Stimulated activated CD4-positive, alpha-beta T cell treated with anti-CD3 and anti-CD28 coated beads, Interleukin-1b, Interleukin-23, amount 100 ng/mL, for 24 hours (primary cell): ENCODE data around the gene POLK.
"Not testable (repeated sequence)": the region's sequence is repeated elsewhere in the genome, so short reads cannot be mapped to it uniquely, and the experiment has no call there.

Source experiments
- DNase-seq, 4 experiments: peaks; one replicate each; pipeline ENCODE4 v3.0.0-alpha.2; 2020; ENCODE audit warnings: low read depth in 4 of 4, low spot score in 1 of 4

POLK gene

GRCh38 chr5:75608870-75609269 is 97.2 kb downstream of the POLK start:
- DNase-seq, result no peak

GRCh38 chr5:75610201-75610600 is 98.5 kb downstream of the POLK start:
- no peak for DNase-seq

DNA sequence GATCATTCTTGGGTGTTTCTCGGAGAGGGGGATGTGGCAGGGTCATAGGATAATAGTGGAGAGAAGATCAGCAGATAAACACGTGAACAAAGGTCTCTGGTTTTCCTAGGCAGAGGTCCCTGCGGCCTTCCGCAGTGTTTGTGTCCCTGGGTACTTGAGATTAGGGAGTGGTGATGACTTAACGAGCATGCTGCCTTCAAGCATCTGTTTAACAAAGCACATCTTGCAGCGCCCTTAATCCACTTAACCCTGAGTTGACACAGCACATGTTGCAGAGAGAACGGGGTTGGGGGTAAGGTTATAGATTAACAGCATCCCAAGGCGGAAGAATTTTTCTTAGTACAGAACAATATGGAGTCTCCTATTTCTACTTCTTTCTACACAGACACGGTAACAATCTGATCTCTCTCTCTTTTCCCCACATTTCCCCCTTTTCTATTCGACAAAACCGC is 99.2 kb downstream of the POLK start:
- DNase-seq, result not testable (repeated sequence)

GRCh38 chr5:75611311-75612225 is 99.9 kb downstream of the POLK start, which contains the start of gene ANKDD1B:
Gene ANKDD1B, plus strand, starts transcription at chr5:75611453. Its CDS starts 182 bp downstream, at chr5:75611635.
- DNase-seq, result no peak

GRCh38 chr5:75612226-75612569 is 100.5 kb downstream of the POLK start:
- DNase-seq, result no peak

DNA sequence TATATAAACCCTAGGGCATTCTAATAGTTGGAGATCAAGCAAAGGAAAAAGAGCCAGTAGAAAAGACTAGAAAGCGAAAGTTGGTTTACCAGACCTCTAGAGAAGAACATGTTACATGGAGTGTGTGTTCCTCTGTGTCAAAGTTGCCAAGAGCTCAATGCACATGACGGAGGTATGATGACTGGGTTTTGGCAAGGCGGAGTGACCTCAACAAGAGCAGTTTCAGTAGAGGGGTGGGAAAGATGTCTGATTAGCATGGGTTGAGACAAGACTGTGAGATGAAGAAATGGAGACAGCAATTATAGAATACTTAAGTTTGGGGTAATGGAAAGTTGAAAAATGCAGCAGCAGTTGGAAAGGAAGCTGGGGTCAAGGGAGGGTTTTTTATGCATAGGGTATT is 101.2 kb downstream of the POLK start:
- no peak for DNase-seq

GRCh38 chr5:75614176-75614575 is 102.5 kb downstream of the POLK start:
- DNase-seq, result no peak

- no peak for DNase-seq
Measured at GRCh38 chr5:75616371-75616881, 104.7 kb downstream of the POLK start.

DNA sequence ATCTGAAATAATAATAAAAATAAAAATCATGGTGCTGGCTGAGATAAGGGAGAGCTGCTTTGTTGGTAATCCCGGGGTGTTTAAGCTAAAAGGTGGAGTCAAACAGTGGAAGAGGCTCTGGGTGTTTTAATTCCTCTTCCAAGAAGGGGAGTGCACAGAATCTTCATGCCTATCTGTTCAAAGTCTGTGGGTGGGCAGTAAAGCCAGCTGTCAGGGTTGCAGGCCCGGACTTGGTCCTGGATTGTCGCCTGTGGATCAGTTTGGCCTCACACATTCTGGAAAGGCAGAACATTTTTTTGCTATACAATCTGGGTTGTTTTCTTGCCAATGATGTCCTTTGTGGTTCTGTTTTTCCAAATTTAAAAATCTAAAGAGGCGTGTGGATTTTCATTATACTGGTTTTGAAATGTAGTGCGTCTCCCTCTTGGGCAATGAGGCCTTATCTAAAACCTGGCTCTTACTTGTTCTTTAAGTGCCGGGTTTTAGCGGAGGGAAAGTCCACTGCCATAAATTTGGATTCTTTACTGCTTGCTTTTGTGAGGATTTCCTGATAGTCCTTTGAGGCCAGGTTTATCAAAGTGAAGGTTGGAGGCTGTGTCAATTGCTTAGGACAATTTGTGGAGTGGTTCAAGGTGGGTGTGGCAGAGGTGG is 105.4 kb downstream of the POLK start:
- no peak for DNase-seq

GRCh38 chr5:75617736-75618352 is 106.2 kb downstream of the POLK start:
- no peak for DNase-seq

DNA sequence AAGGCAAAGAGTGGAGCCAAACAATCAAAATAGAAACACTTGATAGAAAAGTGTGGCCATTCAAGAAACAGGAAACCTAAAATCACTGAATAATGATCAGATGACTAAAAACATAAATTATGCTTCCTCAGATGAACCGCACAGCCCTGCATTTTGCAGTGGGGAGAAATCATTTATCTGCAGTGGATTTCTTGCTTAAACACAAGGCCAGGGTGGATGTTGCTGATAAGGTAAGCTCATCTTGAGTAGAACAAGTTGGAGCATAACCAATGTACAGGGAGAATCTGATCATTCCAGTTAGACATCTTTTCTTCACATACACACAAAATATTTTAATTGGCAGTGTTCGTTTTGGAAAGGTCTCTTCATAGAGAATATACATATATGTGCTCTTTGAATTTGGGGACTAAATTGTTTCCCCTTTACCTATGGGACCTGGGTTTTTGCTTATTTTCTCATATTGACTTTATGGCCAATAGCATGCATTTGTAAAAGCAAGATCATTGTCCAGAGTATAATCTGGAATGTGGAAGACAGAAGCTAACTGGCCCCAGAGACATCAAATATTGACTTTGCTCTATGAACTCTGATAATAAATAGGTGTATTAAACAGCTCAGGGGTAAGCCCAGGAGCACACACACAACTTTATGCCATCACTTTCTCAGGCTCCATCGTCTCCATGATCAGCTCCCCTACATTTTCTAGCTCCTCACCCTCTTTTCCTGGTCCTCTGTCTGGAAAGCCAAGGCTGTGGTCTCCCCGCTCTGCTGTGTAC is 108.7 kb downstream of the POLK start:
- DNase-seq, result no peak

- DNase-seq, result no peak
Measured at GRCh38 chr5:75622564-75622963, 110.9 kb downstream of the POLK start.

DNA sequence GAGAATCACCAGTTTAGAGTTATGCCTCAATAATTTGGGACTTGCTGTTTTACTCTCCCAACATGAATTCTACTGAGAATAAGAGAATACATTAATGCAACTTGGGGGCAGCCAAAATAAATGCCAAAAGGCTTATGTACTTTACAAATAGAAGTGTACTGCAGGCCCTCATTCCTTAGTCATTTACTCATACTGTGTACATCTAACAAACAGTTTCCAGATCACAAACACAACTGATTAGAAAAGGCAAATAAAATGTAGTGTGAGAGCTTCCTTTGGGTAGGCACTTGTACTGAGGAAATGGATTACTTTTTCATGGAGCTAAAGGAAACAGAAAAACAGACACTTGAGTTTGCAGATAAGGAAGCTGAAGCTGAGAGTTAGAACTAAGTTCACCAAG is 112.2 kb downstream of the POLK start:
- DNase-seq, result no peak

DNA sequence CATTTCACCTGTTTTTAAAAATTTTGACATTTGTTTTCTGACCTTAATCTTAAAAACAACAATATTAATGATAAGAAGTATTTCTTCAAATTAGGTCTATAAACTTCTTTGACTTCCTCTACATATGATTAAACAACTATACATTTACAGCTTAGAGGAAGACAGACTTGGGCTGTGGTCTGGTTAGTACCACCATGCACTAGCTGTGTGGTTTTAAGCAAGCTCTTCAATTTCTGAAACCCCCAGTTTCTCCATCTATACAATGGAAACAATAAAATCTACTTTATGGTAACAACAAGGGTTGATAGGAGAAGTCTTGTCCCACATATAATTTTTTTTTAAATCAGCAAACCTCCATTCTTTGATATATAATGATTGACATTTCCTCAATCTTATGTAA is 115.3 kb downstream of the POLK start:
- no peak for DNase-seq

DNA sequence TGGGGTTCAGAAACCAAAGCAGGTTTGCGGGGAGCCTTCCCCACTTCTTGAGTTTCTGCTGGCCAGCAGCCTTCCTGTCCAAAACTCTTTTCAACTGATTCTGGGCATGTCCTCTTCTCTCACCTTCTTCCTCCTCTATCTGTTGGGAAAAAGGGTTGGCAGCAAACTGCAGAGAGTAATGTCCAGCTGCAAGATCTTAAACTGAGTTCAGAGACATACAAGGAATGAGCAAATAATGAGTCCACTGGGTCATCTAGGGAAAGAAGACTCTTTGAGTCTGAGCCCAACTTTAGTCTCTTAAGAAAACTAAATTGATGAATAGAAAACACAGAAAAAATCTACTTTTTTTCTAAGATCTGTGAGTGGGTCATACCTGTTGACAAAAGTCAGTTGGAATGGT is 116.1 kb downstream of the POLK start:
- no peak for DNase-seq

DNA sequence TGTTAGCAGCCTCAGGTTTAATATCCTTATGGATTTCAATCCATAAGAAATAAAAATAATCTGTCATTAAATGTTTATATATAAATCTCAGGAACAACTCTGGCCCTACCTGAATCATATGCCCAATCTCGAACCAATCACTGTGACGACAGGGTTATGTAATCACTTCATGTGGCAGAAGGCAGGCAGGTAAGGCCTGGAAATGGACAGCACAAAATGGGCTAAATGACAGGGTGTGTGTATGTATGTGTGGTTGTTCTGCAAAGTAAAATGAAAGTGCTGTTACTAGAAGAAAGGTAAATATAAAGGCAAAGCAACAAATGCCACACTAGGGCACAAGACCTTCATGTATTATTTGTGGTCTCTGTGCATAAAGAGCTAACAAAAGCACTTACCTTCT is 119.2 kb downstream of the POLK start:
- no peak for DNase-seq

- DNase-seq, result no peak
Measured at GRCh38 chr5:75632321-75632720, 120.6 kb downstream of the POLK start.

- DNase-seq, result no peak
Measured at GRCh38 chr5:75637949-75638348, 126.3 kb downstream of the POLK start.

DNA sequence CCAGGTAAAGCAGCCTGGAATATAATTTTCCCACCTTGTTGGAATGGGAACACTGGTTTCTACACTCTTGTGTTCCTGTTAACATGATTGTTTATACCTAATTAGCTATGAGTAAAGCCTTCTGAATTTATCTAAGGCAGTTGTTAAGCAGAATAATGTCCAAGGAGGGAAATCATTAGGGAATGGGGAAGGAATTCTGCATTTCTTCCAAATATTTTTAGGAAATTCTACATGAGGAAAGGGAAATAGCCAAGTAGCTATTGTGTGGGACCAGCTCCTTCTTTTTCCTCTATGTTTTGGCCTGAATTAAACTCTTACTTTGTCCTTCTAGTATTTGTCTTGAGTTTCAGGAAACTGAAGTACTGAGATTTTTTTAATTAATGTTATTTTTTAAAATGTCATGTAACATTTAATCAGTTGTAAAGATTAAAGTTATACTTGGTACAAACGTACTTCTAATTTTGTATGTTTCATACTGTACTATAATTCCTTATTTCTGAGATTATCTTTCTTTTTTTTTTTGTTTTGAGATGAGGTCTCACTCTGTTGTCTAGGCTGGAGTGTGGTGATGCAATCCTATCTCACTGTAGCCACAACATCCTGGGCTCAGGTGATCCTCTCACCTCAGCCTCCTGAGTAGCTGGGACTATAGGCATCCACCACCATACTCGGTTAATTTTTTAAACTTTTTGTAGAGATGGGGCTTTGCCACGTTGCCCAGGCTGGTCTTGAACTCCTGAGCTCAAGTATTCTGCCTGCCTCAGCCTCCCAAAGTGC is 128.0 kb downstream of the POLK start:
- no peak for DNase-seq

DNA sequence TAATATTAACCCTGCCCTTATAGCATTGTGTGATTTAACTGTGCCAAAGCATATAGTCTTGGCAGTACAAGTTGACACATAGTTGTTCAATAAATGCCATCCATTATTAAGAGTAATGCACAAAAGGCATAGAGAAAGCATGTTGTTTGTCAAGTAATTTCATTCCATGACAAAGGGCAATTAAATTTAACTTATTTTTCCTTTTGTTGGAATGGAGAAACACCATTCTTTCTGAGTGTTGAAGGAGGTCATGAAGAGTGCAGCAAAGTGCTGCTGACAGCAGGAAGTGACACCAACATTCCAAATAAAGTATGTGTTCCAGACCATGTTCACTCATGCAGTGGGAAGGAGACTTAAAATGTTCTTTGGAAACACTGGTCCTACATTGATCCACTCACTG is 128.7 kb downstream of the POLK start:
- DNase-seq, result no peak
